Osteocyte (in vitro differentiated cells): Measurements from ENCODE around the gene EIF6. TPM values are rescaled to one million over a fixed set of nuclear protein-coding genes. Genes with fewer than 3 reads are reported as not detected.

Experiments used
- DNase-seq: peaks from one replicate; pipeline ENCODE4 v3.0.0; 2021; ENCODE audit warnings: mixed read lengths; ENCODE audit not compliant: unreplicated experiment; ENCODE audit errors: extremely low spot score
- H3K27ac Mint-ChIP-seq: one replicate; pipeline ENCODE4 v1.8.0; 2021; ENCODE audit warnings: mild to moderate bottlenecking, mixed read lengths; ENCODE audit not compliant: unreplicated experiment
- H3K27me3 Mint-ChIP-seq: one replicate; pipeline ENCODE4 v1.8.0; 2021; ENCODE audit warnings: mixed read lengths; ENCODE audit not compliant: unreplicated experiment
- H3K36me3 Mint-ChIP-seq: one replicate; pipeline ENCODE4 v1.8.0; 2021; ENCODE audit warnings: mixed read lengths; ENCODE audit not compliant: unreplicated experiment
- H3K4me1 Mint-ChIP-seq: one replicate; pipeline ENCODE4 v1.8.0; 2021; ENCODE audit warnings: mixed read lengths; ENCODE audit not compliant: unreplicated experiment
- H3K4me3 Mint-ChIP-seq: one replicate; pipeline ENCODE4 v1.8.0; 2021; ENCODE audit warnings: mild to moderate bottlenecking, moderate library complexity, mixed read lengths; ENCODE audit not compliant: unreplicated experiment
- H3K9me3 Mint-ChIP-seq: one replicate; pipeline ENCODE4 v1.8.0; 2021; ENCODE audit warnings: mixed read lengths; ENCODE audit not compliant: unreplicated experiment
- CTCF ChIP-seq: fragments of 200-600 bp; sonication (generic); IDR thresholded peaks from 2 replicates; pipeline ENCODE4 v1.5.0; 2021; ENCODE audit warnings: antibody characterized with exemption, mild to moderate bottlenecking, moderate library complexity
- total RNA-seq: library from RNA; stranded (reverse); gene quantifications from 2 replicates; pipeline ENCODE4 v1.2.1, GENCODE V29; 2021

Gene EIF6
- total RNA-seq, 1 donor from 2014 or later: 131 TPM

GRCh38 chr20:35286899-35287508 is 2.4 kb upstream of the EIF6 start:
- no peaks in the 10 kb centered on the region for H3K9me3 Mint-ChIP-seq
- no peak for TF ChIP-seq CTCF
- H3K4me3 Mint-ChIP-seq: no peak overlapping the region
- H3K27me3 Mint-ChIP-seq: no peaks in the 10 kb centered on the region
- peaks cover 2% of the 10 kb centered on the region for H3K36me3 Mint-ChIP-seq
- H3K27ac Mint-ChIP-seq: no peak overlapping the region
- H3K4me1 Mint-ChIP-seq: peaks cover 25% of the 10 kb centered on the region
- no peak for DNase-seq

GRCh38 chr20:35286077-35286898 is 1.7 kb upstream of the EIF6 start:
- no peak for DNase-seq
- Mint-ChIP-seq H3K27me3 (no peaks in the 10 kb centered on the region), H3K4me1 (peaks cover 25% of the 10 kb centered on the region), H3K9me3 (no peaks in the 10 kb centered on the region), H3K36me3 (peaks cover 2% of the 10 kb centered on the region), H3K4me3 (peak overlapping the region; percentile 94), H3K27ac (peak overlapping the region; percentile 58)
- no peak for TF ChIP-seq CTCF

GRCh38 chr20:35285806-35286076 is 1.2 kb upstream of the EIF6 start:
- peak overlapping the region; percentile 58 for H3K27ac Mint-ChIP-seq

DNA sequence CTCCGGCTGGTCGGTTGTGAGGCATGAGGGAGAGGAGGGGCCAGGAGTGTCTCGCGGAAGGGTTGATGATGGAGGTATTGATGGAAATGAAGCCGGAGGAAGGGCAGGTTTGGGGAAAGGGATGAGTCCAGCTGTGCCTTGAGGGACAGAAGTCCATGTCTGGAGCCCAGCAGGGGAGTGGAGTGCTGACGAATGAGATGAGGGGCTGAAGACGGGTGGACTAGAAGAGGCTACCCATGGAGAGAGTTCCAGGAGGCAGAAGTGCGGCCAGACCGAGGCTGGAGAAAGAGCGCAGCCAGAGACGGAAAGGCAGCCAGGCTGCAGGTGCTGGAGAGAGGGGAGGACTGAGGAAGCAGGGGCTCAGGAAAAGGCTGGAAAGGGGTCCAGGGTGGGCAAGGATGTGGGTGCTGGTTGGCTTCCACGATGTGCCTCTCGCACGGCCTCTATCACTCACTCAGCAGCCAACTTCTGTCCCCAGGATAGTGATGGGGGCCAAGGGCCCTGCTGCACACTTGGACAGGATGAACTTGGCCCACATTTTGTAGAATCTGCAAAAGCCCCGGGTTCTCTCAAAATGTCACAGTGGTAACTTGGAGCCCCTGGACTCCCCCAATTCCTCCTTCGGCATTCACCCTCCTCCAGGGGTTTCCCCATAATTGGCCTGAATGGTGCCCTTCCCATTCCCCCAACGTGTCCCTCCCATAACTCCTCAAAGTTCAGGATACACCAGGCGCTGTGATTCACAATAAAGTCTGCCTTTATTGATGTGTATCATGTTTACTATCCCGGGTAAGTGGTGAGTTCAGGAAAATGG is 627 bp upstream of the EIF6 start:
- Mint-ChIP-seq H3K4me3 (peak overlapping the region; percentile 94), H3K27ac (peak overlapping the region; percentile 90), H3K27me3 (no peaks in the 10 kb centered on the region), H3K9me3 (no peaks in the 10 kb centered on the region), H3K36me3 (peaks cover 4% of the 10 kb centered on the region), H3K4me1 (peaks cover 25% of the 10 kb centered on the region)
- DNase-seq: no peak
- no peak for TF ChIP-seq CTCF

More at GRCh38 chr20:35285806-35286076, 1.2 kb upstream of the EIF6 start:
- Mint-ChIP-seq H3K9me3 (no peaks in the 10 kb centered on the region), H3K4me3 (peak overlapping the region; percentile 94), H3K27me3 (no peaks in the 10 kb centered on the region), H3K36me3 (peaks cover 2% of the 10 kb centered on the region), H3K4me1 (peaks cover 25% of the 10 kb centered on the region)
- no peak for DNase-seq
- TF ChIP-seq CTCF: no peak
